K562 (cell line): ENCODE measurements around the gene TRANK1. TPM values are rescaled to one million over a fixed set of nuclear protein-coding genes. Genes with fewer than 3 reads are reported as not detected.

ENCODE experiments used
- ATAC-seq: fragments of 200-7000 bp; cut with Tn5 transposase; 3 replicates; pipeline ENCODE4 v1.9.1; 2020; ENCODE audit warnings: moderate library complexity
- BruUV-seq: library from RNA; stranded (reverse); fragments of 400-500 nt; replicated peaks from 2 replicates; lab custom pipeline; 2021; lab: Mats Ljungman, UMichigan
- CTCF ChIA-PET: fragments of 300-600 bp; formaldehyde crosslinking; extraction: SDS; loops from one replicate; lab custom pipeline; 2021; ENCODE audit warnings: low intra/inter-chr PET ratio; lab: Yijun Ruan, JAX
- POLR2A ChIA-PET: fragments of 300-600, 350-650 bp; sonication (Branson Sonifier 250); formaldehyde crosslinking; extraction: SDS; loops from one replicate; lab custom pipeline; 2021; ENCODE audit warnings: antibody characterized with exemption, inconsistent platforms; lab: Yijun Ruan, JAX
- DNase-seq, 4 experiments: peaks; one replicate each; pipeline versions ENCODE4 v3.0.0 to v3.0.0-alpha.2; 2011 to 2018; ENCODE audit warnings: low spot score in 3 of 4, mixed read lengths in 3 of 4; ENCODE audit errors: extremely low read depth in 1 of 4
- FAIRE-seq: peaks from 2 replicates; lab custom pipeline; 2011; peaks lifted over from hg19 to GRCh38; lab: Jason Lieb, UNC
- H2AFZ ChIP-seq: 2 replicates; pipeline ENCODE4 v1.6.0; 2011; ENCODE audit warnings: low read depth, low read length, control low read depth, inconsistent platforms
- H3K27ac ChIP-seq: fragments of 200-600 bp; 3 replicates; pipeline ENCODE4 v1.8.0; 2011; ENCODE audit warnings: low read depth, mild to moderate bottlenecking, control low read depth, inconsistent platforms, low read length, moderate library complexity, mixed read lengths; ENCODE audit errors: extremely low read depth
- H3K27me3 ChIP-seq, 2 experiments: fragments of 300-600 bp in 1 of 2; 2 replicates in 1 of 2; 3 replicates in 1 of 2; pipeline versions ENCODE4 v1.6.0 to v1.8.0; 2011; ENCODE audit warnings: inconsistent platforms in 2 of 2, low read length in 2 of 2, mild to moderate bottlenecking in 1 of 2, mixed read lengths in 1 of 2, moderate library complexity in 1 of 2; ENCODE audit not compliant: control insufficient read depth in 2 of 2, insufficient read depth in 2 of 2
- H3K36me3 ChIP-seq: fragments of 300-600 bp; 3 replicates; pipeline ENCODE4 v1.8.0; 2011; ENCODE audit warnings: mild to moderate bottlenecking, low read length, inconsistent platforms; ENCODE audit not compliant: control insufficient read depth, insufficient read depth
- H3K4me1 ChIP-seq, 2 experiments: fragments of 200-600 bp in 1 of 2; replicated peaks in 1 of 2; 2 replicates in 1 of 2; 3 replicates in 1 of 2; pipeline versions ENCODE4 v1.5.1 to v1.8.0; 2011; ENCODE audit warnings: inconsistent platforms in 2 of 2, low read length in 2 of 2, mild to moderate bottlenecking in 1 of 2, mixed read lengths in 1 of 2, moderate library complexity in 1 of 2; ENCODE audit not compliant: control insufficient read depth in 2 of 2, insufficient read depth in 2 of 2
- H3K4me2 ChIP-seq: 2 replicates; pipeline ENCODE4 v1.6.1; 2011; ENCODE audit warnings: low read length, control low read depth, inconsistent platforms, mixed read lengths; ENCODE audit not compliant: insufficient read depth
- H3K4me3 ChIP-seq: fragments of 200-600 bp; sonication (generic), shearing (Covaris generic); 2 replicates; pipeline ENCODE4 v1.5.1; 2016; ENCODE audit warnings: control low read depth, inconsistent platforms
- H3K79me2 ChIP-seq: fragments of 200-600 bp; 3 replicates; pipeline ENCODE4 v1.8.0; 2011; ENCODE audit warnings: low read length, inconsistent platforms; ENCODE audit not compliant: control insufficient read depth, insufficient read depth
- H3K9ac ChIP-seq, 2 experiments: 2 replicates each; pipeline versions ENCODE4 v1.6.0 to v1.6.1; 2011; ENCODE audit warnings: low read depth in 2 of 2, low read length in 2 of 2, control low read depth in 1 of 2, inconsistent platforms in 1 of 2, mild to moderate bottlenecking in 1 of 2, mixed read lengths in 1 of 2; ENCODE audit not compliant: insufficient read depth in 1 of 2
- H3K9me1 ChIP-seq: one replicate; pipeline ENCODE4 v1.6.0; 2011; ENCODE audit warnings: inconsistent platforms, mild to moderate bottlenecking, low read length, moderate library complexity; ENCODE audit not compliant: control insufficient read depth, insufficient read depth
- H3K9me3 ChIP-seq: replicated peaks from 2 replicates; pipeline ENCODE4 v1.5.1; 2011; ENCODE audit warnings: low read depth, low read length, inconsistent platforms; ENCODE audit not compliant: control insufficient read depth, insufficient read depth
- H4K20me1 ChIP-seq: replicated peaks from 2 replicates; pipeline ENCODE4 v1.6.1; 2011; ENCODE audit warnings: low read length, inconsistent platforms, mixed read lengths; ENCODE audit not compliant: control insufficient read depth, insufficient read depth
- ARHGAP35 ChIP-seq: fragments of 450-650 bp; IDR thresholded peaks from 2 replicates; pipeline ENCODE4 v1.6.1; 2018; ENCODE audit not compliant: partially characterized antibody
- CAMTA2 ChIP-seq: fragments of 250-450 bp; sonication (Bioruptor Pico); conservative IDR thresholded peaks from 2 replicates; pipeline ENCODE4 v1.5.1; 2022
- CSDE1 ChIP-seq, 2 experiments: fragments of 450-650 bp; IDR thresholded peaks; 2 replicates each; pipeline ENCODE4 v1.6.1; 2016; ENCODE audit warnings: mild to moderate bottlenecking in 1 of 2
- MTA2 ChIP-seq: fragments of 450-650 bp; IDR thresholded peaks from 2 replicates; pipeline ENCODE4 v1.6.1; 2016; ENCODE audit warnings: low read depth
- PHF20 ChIP-seq: fragments of 450-650 bp; IDR thresholded peaks from 2 replicates; pipeline ENCODE4 v1.6.1; 2018; ENCODE audit not compliant: partially characterized antibody
- PRMT5 ChIP-seq: sonication (generic); formaldehyde crosslinking; IDR thresholded peaks from 2 replicates; pipeline ENCODE4 v1.5.0; 2020; ENCODE audit warnings: missing genetic modification reagents
- RBM15 ChIP-seq: fragments of 200-400 bp; formaldehyde crosslinking; IDR thresholded peaks from 2 replicates; pipeline ENCODE4 v1.6.1; 2018; ENCODE audit warnings: mild to moderate bottlenecking, low read length, moderate library complexity; ENCODE audit not compliant: insufficient read depth
- RFX7 ChIP-seq: fragments of 250-450 bp; sonication (Bioruptor Pico); IDR thresholded peaks from 2 replicates; pipeline ENCODE4 v1.5.1; 2021; ENCODE audit warnings: mild to moderate bottlenecking
- TARDBP ChIP-seq: fragments of 450-650 bp; IDR thresholded peaks from 2 replicates; pipeline ENCODE4 v1.6.1; 2016
- ZNF146 ChIP-seq: IDR thresholded peaks from one replicate; pipeline ENCODE4 v1.6.1; 2018; ENCODE audit warnings: missing compliant biosample characterization; ENCODE audit not compliant: unreplicated experiment
- ZNF639 ChIP-seq, 2 experiments: fragments of 200-800 bp in 1 of 2; sonication (Bioruptor generic) in 1 of 2; sonication (generic) in 1 of 2; formaldehyde crosslinking in 1 of 2; IDR thresholded peaks in 1 of 2; conservative IDR thresholded peaks in 1 of 2; 2 replicates each; pipeline versions ENCODE4 v1.5.0 to v1.6.1; 2016 to 2020; ENCODE audit warnings: missing compliant biosample characterization in 1 of 2, missing genetic modification characterization in 1 of 2, missing genetic modification reagents in 1 of 2
- ZNF77 ChIP-seq: fragments of 250-450 bp; sonication (Bioruptor Pico); IDR thresholded peaks from 2 replicates; pipeline ENCODE4 v1.5.0; 2020
- ZNF79 ChIP-seq: fragments of 250-450 bp; sonication (Bioruptor Pico); IDR thresholded peaks from 2 replicates; pipeline ENCODE4 v1.4.0; 2020; ENCODE audit warnings: low read depth, mild to moderate bottlenecking, moderate library complexity
- WGBS: fragments of 100-300 bp; shearing (Covaris generic); methylation state at CpG from one replicate; pipeline ENCODE4 v1.1.6; 2016; ENCODE audit warnings: low coverage, mixed read lengths; ENCODE audit not compliant: insufficient coverage; ENCODE audit errors: missing lambda C conversion rate; 5-methylcytosine and 5-hydroxymethylcytosine counted together
- in situ Hi-C: fragments of 300-500 bp; cut with MboI; formaldehyde crosslinking; loops from 4 replicates; pipeline ENCODE4 v1.15.0; 2018; ENCODE audit warnings: inconsistent platforms, mixed read lengths
- intact Hi-C: fragments of 100-400 bp; cut with micrococcal nuclease; formaldehyde crosslinking; loops from 2 replicates; pipeline ENCODE4 v1.14.2; 2022
- polyA plus RNA-seq, 8 experiments: library from polyadenylated mRNA; depleted of rRNA in 4 of 8; stranded (reverse) in 5 of 8; unstranded in 3 of 8; fragments of >200 nt; fragmentation: Nextera tagmentation in 2 of 8; fragmentation: Illumina TruSeq in 1 of 8; extraction: Ambion mirVana in 2 of 8; extraction: Trizol in 1 of 8; gene quantifications; 2 replicates each; pipeline versions ENCODE4 v1.2.1 to v1.2.3, GENCODE V29; 2011 to 2014; ENCODE audit warnings: inconsistent platforms in 1 of 8, missing spikeins in 1 of 8
- total RNA-seq, 7 experiments: library from RNA; depleted of rRNA in 6 of 7; stranded (reverse); fragments of >200 nt in 6 of 7; fragmentation: Illumina TruSeq in 2 of 7; extraction: Trizol in 2 of 7; gene quantifications; 2 replicates each; pipeline versions ENCODE4 v1.2.1 to v1.2.3, GENCODE V29; 2011 to 2021; ENCODE audit warnings: low replicate concordance in 1 of 7
- TF ChIP-seq, protein P1 (sequence below), 2 experiments: fragments of 450-650 bp in 1 of 2; sonication (generic) in 1 of 2; formaldehyde crosslinking in 1 of 2; IDR thresholded peaks in 1 of 2; conservative IDR thresholded peaks in 1 of 2; 2 replicates each; pipeline versions ENCODE4 v1.6.1 to v1.8.1; 2016 to 2023; ENCODE audit warnings: mild to moderate bottlenecking in 2 of 2, moderate library complexity in 2 of 2, inconsistent platforms in 1 of 2, missing genetic modification reagents in 1 of 2
- TF ChIP-seq, protein P2 (sequence below): fragments of 450-650 bp; IDR thresholded peaks from 2 replicates; pipeline ENCODE4 v1.6.1; 2014; ENCODE audit warnings: low read depth, mild to moderate bottlenecking, moderate library complexity, borderline replicate concordance

TRANK1 gene
- total and polyA plus RNA-seq, 9 of the 15 experiments (the other 6 are each of a cell fraction or from before 2014, with no cell fraction given) = 0.41 to 5.3 (median 2.1) TPM

DNA sequence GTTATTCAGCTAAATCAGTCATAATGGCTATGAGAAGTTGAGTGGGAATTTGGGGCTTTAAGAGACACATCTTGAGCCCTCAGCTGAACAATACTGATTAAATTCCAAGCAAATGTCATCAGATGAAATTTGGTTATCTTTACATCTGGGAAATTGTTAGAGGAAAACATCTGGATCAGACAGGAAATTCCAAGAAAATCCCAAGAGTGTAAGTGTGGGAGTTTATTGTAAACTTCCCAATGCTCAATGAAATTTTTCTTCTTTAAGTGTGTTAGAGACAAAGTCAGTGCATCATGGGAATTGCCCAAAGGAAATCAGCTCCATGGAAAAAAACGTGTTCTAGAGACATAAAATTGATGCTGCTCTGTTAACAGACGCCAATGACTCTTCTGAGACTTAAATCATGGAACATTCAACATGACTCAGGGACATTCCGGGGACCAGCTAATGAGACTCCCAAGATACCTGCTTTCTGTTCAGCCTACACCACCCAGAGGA lies 160.7 kb downstream of the TRANK1 start:
- ATAC-seq = no peak
- POLR2A ChIA-PET = interaction anchor here (0.9 to 1.4 kb wide), 3 partner anchors 12 to 21 kb away, joined by 3 to 4 read pairs (median 3); no protein-coding TSS in a partner anchor
- no peaks in the 10 kb centered on the region for H4K20me1 ChIP-seq
- intact Hi-C loops = no loop called here
- H3K4me2 ChIP-seq = no peak overlapping the region
- H2AFZ ChIP-seq = no peak overlapping the region
- TF ChIP-seq RBM15 = no peak
- no peak for TF ChIP-seq TARDBP
- no peak for TF ChIP-seq ZNF79
- no peak for TF ChIP-seq ZNF639 (CRISPR knock-in tag; conservative IDR thresholded peaks at IDR 0.05 in 1 of 2, IDR thresholded peaks at IDR 0.05 in 1 of 2)
- no peak for TF ChIP-seq MTA2
- TF ChIP-seq ZNF77 = no peak
- TF ChIP-seq CSDE1 (IDR thresholded peaks at IDR 0.05) = no peak
- no peak for TF ChIP-seq ZNF146 (CRISPR knock-in tag)
- TF ChIP-seq, protein P1, sequence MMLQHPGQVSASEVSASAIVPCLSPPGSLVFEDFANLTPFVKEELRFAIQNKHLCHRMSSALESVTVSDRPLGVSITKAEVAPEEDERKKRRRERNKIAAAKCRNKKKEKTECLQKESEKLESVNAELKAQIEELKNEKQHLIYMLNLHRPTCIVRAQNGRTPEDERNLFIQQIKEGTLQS (IDR thresholded peaks at IDR 0.05) = no peak
- TF ChIP-seq, protein P1 (CRISPR knock-in tag; conservative IDR thresholded peaks at IDR 0.05) = no peak
- no peak for TF ChIP-seq ARHGAP35
- no peak for TF ChIP-seq RFX7 (CRISPR knock-in tag)
- no peak for TF ChIP-seq CAMTA2 (CRISPR knock-in tag)
- TF ChIP-seq PHF20 = no peak
- no peak for TF ChIP-seq PRMT5 (CRISPR knock-in tag)
- TF ChIP-seq, protein P2, sequence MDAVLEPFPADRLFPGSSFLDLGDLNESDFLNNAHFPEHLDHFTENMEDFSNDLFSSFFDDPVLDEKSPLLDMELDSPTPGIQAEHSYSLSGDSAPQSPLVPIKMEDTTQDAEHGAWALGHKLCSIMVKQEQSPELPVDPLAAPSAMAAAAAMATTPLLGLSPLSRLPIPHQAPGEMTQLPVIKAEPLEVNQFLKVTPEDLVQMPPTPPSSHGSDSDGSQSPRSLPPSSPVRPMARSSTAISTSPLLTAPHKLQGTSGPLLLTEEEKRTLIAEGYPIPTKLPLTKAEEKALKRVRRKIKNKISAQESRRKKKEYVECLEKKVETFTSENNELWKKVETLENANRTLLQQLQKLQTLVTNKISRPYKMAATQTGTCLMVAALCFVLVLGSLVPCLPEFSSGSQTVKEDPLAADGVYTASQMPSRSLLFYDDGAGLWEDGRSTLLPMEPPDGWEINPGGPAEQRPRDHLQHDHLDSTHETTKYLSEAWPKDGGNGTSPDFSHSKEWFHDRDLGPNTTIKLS = no peak
- TF ChIP-seq, all 486 proteins: peak for 0
- in situ Hi-C loops = no loop called here
- BruUV-seq = no TSS peak
- Histone ChIP-seq H3K27ac (no peak overlapping the region), H3K9me1 (no peaks in the 10 kb centered on the region), H3K27me3 (no peaks in the 10 kb centered on the region), H3K9ac (no peak overlapping the region), H3K79me2 (no peaks in the 10 kb centered on the region), H3K4me1 (no peaks in the 10 kb centered on the region), H3K36me3 (no peaks in the 10 kb centered on the region), H3K9me3 (no peaks in the 10 kb centered on the region), H3K4me3 (no peak overlapping the region)
- no peak for DNase-seq
- no peak for FAIRE-seq
- WGBS = 0% methylated on average over 3 of the region's 3 CpGs
- CTCF ChIA-PET = no interaction called here
